HG02763 (cell line): ENCODE measurements around the gene ARHGEF19.
"Not testable (repeated sequence)": the region's sequence is repeated elsewhere in the genome, so short reads cannot be mapped to it uniquely, and the experiment has no call there.

Experiments used
- ATAC-seq: cut with Tn5 transposase; IDR thresholded peaks from one replicate; pipeline ENCODE4 v1.9.1; 2021; ENCODE audit warnings: mild to moderate bottlenecking, moderate library complexity; ENCODE audit not compliant: unreplicated experiment

ARHGEF19 gene

DNA sequence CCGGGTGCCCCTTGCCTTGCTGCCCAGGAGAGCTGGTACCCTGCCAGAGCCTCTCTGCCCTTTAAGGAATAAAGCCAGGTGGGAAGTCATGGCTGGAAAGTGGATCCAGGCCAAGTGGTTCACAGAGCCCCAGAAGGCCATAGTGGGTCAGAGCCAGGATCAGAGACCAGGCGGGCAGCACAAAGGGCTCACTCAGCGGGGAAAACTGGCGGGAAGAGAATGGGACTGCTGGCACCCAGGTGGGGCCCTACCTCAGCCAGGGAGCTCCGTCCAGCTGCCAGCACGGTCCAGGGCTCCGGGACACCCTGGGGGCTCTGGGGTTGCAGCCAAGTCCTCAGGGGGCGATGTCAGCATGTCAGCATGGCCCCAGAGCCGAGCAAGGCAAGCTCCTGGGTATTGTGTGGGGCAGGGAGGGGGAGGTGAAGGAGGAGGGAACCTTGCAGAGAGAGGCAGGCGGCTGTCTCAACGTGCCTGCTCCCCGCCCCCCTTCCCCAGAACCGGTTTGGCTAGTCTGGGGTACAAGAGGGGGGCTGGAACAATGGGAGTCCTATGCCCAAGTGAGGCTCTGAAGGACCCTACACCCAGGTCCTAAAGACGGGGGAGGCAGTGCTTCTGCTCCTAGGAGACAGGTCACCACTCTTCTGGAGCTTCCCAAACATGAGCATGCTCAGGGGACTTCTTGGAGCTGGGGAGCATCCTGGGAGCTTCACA, at the start of gene ARHGEF19:
TSS of gene ARHGEF19 (minus strand) at position 402 of the 711 bp plus-strand sequence. CDS start 3,598 bp downstream, outside the sequence.
- ATAC-seq, result no peak

- ATAC-seq, result no peak
These were observed 49.6 kb upstream of the ARHGEF19 start for GRCh38 chr1:16262067-16262466.

DNA sequence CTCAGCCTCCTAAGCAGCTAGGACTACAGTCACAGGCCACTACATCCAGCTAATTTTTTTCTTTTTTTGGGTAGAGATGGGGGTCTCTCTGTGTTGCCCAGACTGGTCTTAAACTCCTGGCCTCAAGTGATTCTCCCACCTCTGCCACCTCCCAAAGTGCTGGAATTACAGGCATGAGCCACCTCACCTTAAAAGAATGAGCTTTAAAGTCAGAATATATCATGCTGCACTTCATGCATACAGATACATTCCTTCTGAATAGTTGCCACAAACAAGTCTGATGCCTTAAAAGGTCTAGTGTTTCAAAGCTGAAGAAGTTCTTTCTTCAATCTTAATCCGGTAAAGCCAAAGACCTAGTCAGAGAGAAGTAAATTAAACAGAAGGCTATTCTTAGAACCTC, 48.4 kb upstream of the ARHGEF19 start:
- ATAC-seq, result no peak

- no peak for ATAC-seq
These were observed 46.2 kb upstream of the ARHGEF19 start for GRCh38 chr1:16258591-16259135.

DNA sequence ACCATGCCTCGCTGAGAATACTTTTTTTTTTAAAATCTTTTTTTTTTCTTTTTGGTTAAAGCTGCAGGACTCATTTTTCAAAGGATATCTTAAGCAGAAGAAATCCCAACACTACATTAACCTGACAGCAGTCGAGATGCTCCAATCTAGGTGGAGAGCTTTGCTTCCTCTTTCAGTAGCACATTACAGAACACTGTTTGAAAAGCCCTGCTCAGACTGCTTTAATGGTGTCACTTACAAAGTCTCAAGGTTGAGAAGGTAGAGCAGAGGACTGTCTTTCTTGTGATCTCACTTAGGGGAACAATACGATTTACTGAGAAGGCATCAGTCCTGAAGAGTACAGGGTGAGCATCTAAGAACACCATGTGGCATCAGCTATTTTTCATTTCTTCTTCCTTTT, 45.5 kb upstream of the ARHGEF19 start:
- ATAC-seq, result no peak

DNA sequence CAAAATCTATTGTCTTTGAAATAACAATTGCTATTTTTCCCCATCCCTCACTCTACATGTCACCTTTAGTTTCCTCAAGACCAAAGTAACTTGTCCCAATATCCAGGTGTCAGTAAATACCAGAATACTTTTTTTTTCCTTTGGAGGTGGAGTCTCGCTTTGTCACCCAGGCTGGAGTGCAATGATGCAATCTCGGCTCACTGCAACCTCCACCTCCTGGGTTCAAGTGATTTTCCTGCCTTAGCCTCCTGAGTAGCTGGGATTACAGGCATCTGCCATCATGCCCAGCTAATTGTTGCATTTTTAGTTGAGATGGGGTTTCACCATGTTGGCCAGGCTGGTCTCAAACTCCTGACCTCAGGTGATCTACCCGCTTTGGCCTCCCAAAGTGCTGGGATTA, 45.1 kb upstream of the ARHGEF19 start:
- not testable (repeated sequence) for ATAC-seq

- no peak for ATAC-seq
These were observed 44.0 kb upstream of the ARHGEF19 start for GRCh38 chr1:16256478-16256877.

DNA sequence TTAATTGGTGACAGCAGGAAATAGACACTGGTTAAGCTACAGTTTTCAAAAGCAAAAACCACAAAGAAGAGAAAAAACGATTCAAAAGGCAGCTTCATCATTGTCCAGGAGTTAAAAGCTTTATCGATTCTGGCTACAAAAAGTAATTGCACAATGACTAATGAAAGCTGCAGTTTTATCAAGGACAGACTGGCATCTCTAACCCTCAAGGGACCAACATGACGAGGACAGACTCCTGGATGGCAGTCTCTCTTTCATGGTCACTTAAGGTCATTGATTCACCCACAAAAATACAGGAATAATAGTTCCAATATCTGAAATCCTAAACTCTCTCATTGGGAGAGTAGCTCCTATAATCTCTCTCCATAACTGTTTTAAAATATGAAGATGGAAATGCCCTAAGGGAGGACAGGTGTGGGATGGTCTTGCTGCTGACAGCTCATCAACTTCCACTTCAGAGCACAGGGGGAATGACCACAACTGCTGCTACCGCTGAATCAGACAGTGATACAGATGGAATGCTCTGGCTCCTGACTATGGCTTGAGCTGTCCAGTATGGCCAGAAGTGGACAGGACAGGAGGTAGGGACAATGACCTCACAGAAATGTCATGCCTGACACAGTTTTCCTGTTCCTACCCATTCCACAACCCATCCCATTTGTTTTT, 41.9 kb upstream of the ARHGEF19 start:
- no peak for ATAC-seq

- no peak for ATAC-seq
These were observed 41.0 kb upstream of the ARHGEF19 start for GRCh38 chr1:16253332-16253922.

DNA sequence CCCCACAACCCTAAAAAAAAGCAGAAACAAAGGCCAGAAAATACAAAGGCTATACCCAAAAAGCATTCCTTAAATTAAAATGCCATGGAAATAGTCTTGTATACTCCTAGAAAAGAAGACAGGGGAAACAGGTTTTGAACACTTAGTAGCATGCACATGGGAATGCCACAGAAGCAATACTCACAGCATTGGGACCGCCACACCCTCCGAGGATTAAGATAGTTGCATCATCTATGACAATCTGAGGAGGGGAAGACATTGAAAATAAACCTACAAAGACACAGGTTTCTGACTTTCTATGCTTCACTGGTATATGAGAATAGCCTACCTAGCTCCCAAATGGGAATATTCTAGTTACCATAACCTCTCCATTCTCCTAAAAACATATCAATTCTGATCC, 40.5 kb upstream of the ARHGEF19 start:
- ATAC-seq, result no peak

GRCh38 chr1:16251381-16251780, 38.9 kb upstream of the ARHGEF19 start:
- ATAC-seq, result no peak

DNA sequence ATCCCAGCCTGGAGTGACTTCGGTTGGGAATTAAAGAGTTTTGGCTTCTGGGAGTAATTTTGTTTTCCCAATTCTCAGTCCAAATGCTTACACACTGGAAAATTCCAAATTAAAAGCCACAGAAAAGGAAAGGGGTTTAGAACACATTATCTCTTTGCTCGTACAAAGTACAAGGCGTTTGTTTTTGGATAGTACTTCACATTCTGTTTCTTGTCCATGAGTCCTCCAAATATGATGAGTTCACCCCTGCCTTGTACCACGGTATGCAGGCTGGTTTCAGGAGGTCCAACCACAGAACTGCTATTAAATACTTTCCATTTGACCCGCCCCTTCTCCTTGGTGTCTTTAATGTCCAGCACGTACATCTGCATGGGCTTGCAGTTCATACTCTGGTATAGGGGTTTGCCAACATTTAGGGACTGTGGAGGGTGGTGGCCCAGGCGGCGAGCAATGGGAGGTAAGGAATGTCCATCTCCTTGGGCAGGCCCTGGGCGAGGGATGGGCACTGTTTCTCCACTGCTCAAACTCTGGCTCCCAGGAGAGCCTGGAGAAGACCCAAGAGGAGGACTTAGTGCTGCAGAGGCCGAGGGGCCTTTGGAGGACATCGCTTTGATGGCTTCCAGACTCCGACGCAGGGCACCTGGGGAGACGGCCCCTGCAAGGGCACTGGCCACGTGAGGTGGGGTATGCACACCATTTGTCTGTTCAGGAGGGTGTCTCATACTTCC, 38.2 kb upstream of the ARHGEF19 start:
- no peak for ATAC-seq

GRCh38 chr1:16249596-16250241, 37.3 kb upstream of the ARHGEF19 start:
- ATAC-seq, result no peak

- ATAC-seq, result no peak
These were observed 36.4 kb upstream of the ARHGEF19 start for GRCh38 chr1:16248603-16249516.

DNA sequence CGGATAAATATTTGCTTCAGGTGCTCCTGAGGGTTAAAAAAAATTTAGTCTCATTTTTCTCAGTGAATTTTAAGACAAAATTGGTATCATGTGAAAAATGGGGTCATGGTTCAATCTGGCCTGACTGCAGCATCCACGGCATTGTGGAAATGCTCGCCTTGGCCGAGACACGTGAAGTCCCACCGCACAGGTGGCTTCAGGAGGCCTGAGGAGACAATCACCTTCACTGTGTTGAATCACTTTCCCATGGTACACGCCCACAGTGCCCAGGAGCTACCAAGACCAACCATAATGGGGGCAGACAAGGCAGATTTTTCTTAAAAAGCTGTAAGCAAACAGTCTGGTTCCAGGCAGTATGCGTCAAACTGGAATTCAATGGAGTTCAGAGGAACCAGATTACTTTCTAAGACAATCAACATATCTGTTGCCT, 35.6 kb upstream of the ARHGEF19 start:
- no peak for ATAC-seq

GRCh38 chr1:16247441-16247840, 35.0 kb upstream of the ARHGEF19 start:
- no peak for ATAC-seq

GRCh38 chr1:16246961-16247360, 34.5 kb upstream of the ARHGEF19 start:
- no peak for ATAC-seq

GRCh38 chr1:16246239-16246638, 33.8 kb upstream of the ARHGEF19 start:
- not testable (repeated sequence) for ATAC-seq

DNA sequence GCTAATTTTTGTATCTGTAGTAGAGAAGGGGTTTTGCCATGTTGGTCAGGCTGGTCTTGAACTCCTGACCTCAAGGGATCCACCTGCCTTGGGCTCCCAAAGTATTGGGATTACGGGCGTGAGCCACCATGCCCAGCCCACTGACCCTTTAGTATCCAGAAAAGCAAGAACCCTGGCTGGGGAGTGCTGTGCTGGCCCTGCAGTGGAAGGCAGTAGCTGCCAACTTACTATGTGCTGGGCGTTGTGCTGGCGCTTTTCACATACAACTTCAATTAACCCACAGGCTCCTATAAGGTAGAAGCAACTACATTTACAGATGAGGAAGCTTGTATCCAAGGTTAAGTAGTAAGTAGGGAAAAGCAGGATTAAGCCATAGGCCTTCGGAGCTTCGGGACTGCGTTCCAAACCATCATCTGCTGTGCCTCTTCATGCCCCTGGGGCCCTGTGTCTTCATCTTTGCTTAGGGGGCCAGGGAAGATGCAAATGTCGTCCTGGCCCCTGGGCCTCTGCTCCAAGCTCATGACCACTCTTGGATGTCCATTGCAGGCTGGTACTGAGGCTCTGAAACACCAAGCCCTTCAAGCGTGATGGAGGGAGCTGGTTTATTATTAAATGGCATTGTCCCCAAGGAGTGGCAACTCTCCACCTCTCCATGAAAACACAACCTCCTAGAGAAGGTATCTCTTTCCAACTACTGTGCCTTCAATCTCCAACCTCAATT, 33.2 kb upstream of the ARHGEF19 start:
- ATAC-seq, result no peak
